ENCODE measurements around the gene NBEA. TPM values are rescaled to one million over a fixed set of nuclear protein-coding genes. Genes with fewer than 3 reads are reported as not detected.

Gene NBEA
- total RNA-seq, 1 experiment from 2014 or later, result 4.1 TPM

GRCh38 chr13:35501661-35502235 is 559.7 kb downstream of the NBEA start:
- no peak for TF ChIP-seq MAX (IDR thresholded peaks at IDR 0.05)
- no peak for TF ChIP-seq CEBPB (IDR thresholded peaks at IDR 0.05; ENCODE audit: low read depth)
- no peak for TF ChIP-seq ATF3 (IDR thresholded peaks at IDR 0.05)
- TF ChIP-seq EZH2 (IDR thresholded peaks at IDR 0.05), result no peak
- no peak for TF ChIP-seq EZH2phosphoT487 (IDR thresholded peaks at IDR 0.05; ENCODE audit: borderline replicate concordance)
- no peak for TF ChIP-seq FOSL1 (IDR thresholded peaks at IDR 0.05; ENCODE audit: low read depth)
- TF ChIP-seq ELF1 (IDR thresholded peaks at IDR 0.05; ENCODE audit: borderline replicate concordance, low read depth), result no peak
- TF ChIP-seq ZFX (IDR thresholded peaks at IDR 0.05), result no peak
- TF ChIP-seq REST (IDR thresholded peaks at IDR 0.05; ENCODE audit: low read depth), result no peak
- TF ChIP-seq CTCF (IDR thresholded peaks at IDR 0.05 in 2 of 3, conservative IDR thresholded peaks at IDR 0.05 in 1 of 3; ENCODE audit: borderline replicate concordance in 1 of 3, insufficient read depth in 1 of 3, low read depth in 2 of 3, low read length in 2 of 3), result no peak
- no peak for TF ChIP-seq YY1 (IDR thresholded peaks at IDR 0.05; ENCODE audit: extremely low read depth, insufficient replicate concordance, low read depth, low read length)
- TF ChIP-seq POLR2A (IDR thresholded peaks at IDR 0.05; ENCODE audit: borderline replicate concordance, extremely low read depth, insufficient read depth, insufficient read length), result no peak
- no peak for TF ChIP-seq JUND (IDR thresholded peaks at IDR 0.05)
- TF ChIP-seq TCF7L2 (IDR thresholded peaks at IDR 0.05; ENCODE audit: borderline replicate concordance, extremely low read depth, insufficient read depth, insufficient read length), result no peak
- no peak for TF ChIP-seq CBX3 (IDR thresholded peaks at IDR 0.05; ENCODE audit: low read depth)
- TF ChIP-seq ZBTB33 (IDR thresholded peaks at IDR 0.05; ENCODE audit: extremely low read depth, insufficient replicate concordance, low read length), result no peak
- TF ChIP-seq POLR2AphosphoS5 (IDR thresholded peaks at IDR 0.05; ENCODE audit: low read depth, low read length), result no peak
- no TSS peak for BruUV-seq (replicated peaks)
- Histone ChIP-seq H2AFZ (ENCODE audit: low read depth, low read length, poor library complexity, severe bottlenecking) (no peak overlapping the region), H3K9me3 (ENCODE audit: control insufficient read depth in 1 of 2, insufficient read depth in 1 of 2, low read depth in 1 of 2, low read length in 2 of 2) (no peaks in the 10 kb centered on the region), H3K9me2 (ENCODE audit: insufficient read depth) (no peaks in the 10 kb centered on the region), H3K79me2 (ENCODE audit: insufficient read depth, low read length) (no peaks in the 10 kb centered on the region), H3K4me3 (replicated peaks in 1 of 2; ENCODE audit: low read depth in 1 of 2, low read length in 2 of 2) (no peak overlapping the region), H3K9ac (ENCODE audit: low read length) (no peak overlapping the region), H3K36me3 (ENCODE audit: control insufficient read depth in 1 of 2, insufficient read depth in 2 of 2, low read length in 2 of 2) (no peaks in the 10 kb centered on the region), H4K20me1 (ENCODE audit: insufficient read depth) (no peaks in the 10 kb centered on the region), H3K4me1 (ENCODE audit: control insufficient read depth in 1 of 2, insufficient read depth in 2 of 2, low read length in 2 of 2) (no peaks in the 10 kb centered on the region), H3K27me3 (ENCODE audit: insufficient read depth, low read length) (no peaks in the 10 kb centered on the region), H3K27ac (ENCODE audit: low read depth, low read length) (no peak overlapping the region), H3K4me2 (ENCODE audit: low read length) (no peak overlapping the region)
- DNase-seq (ENCODE audit: low read depth, low spot score) (no peak), ATAC-seq (no peak)
- POLR2A ChIA-PET, result no interaction called here
- intact Hi-C loops (cut with micrococcal nuclease), result no loop called here
- CTCF ChIA-PET, result no interaction called here
- RAD21 ChIA-PET (ENCODE audit: low non-redundant PET in 1 of 2, low total read pairs in 2 of 2, uncharacterized antibody in 2 of 2, unreplicated experiment in 2 of 2), result no interaction called here
